ENCODE measurements around the gene TPCN2.

The TPCN2 gene

GRCh38 chr11:69058511-69059270, 10.0 kb downstream of the TPCN2 start:
- DNase-seq: no peak

- DNase-seq: no peak
Observed at GRCh38 chr11:69059429-69059828, 10.7 kb downstream of the TPCN2 start.

- peak in 1 of 14 donors; percentile 15 for DNase-seq
Observed at GRCh38 chr11:69059985-69060384, 11.3 kb downstream of the TPCN2 start.

- no peak for DNase-seq
Observed at GRCh38 chr11:69060806-69061712, 12.3 kb downstream of the TPCN2 start.

- DNase-seq: no peak
Observed at GRCh38 chr11:69061713-69062053, 13.0 kb downstream of the TPCN2 start.

GRCh38 chr11:69062169-69062855, 13.6 kb downstream of the TPCN2 start:
- DNase-seq: no peak

- no peak for DNase-seq
Observed at GRCh38 chr11:69062873-69063651, 14.3 kb downstream of the TPCN2 start.

- no peak for DNase-seq
Observed at GRCh38 chr11:69063652-69064260, 15.0 kb downstream of the TPCN2 start.

GRCh38 chr11:69064394-69064957, 15.7 kb downstream of the TPCN2 start:
- DNase-seq: no peak

- DNase-seq: no peak
Observed at GRCh38 chr11:69065147-69065710, 16.5 kb downstream of the TPCN2 start.

GRCh38 chr11:69066122-69067112, 17.7 kb downstream of the TPCN2 start:
- DNase-seq: no peak

GRCh38 chr11:69067200-69067599, 18.5 kb downstream of the TPCN2 start:
- no peak for DNase-seq

GRCh38 chr11:69071086-69071800, 22.5 kb downstream of the TPCN2 start:
- no peak for DNase-seq

GRCh38 chr11:69071956-69072355, 23.2 kb downstream of the TPCN2 start:
- no peak for DNase-seq

- DNase-seq: no peak
Observed at GRCh38 chr11:69073469-69073868, 24.7 kb downstream of the TPCN2 start.

GRCh38 chr11:69074375-69075140, 25.8 kb downstream of the TPCN2 start:
- no peak for DNase-seq

- DNase-seq: peak in 11 of 14 donors; percentile 30 to 84 (median 54)
Observed at GRCh38 chr11:69075421-69076128, 26.8 kb downstream of the TPCN2 start.

Data from C1 segment of cervical spinal cord (tissue), 14 donors.